Panc1 (cell line): ENCODE measurements around the gene SH3TC1. TPM values are rescaled to one million over a fixed set of nuclear protein-coding genes. Genes with fewer than 3 reads are reported as not detected.

Source experiments
- ATAC-seq: fragments of 200-7000 bp; cut with Tn5 transposase; 2 replicates; pipeline ENCODE4 v1.9.1; 2020; ENCODE audit warnings: mild to moderate bottlenecking, moderate library complexity
- BruUV-seq: library from RNA; stranded (reverse); fragments of 400-500 nt; replicated peaks from 2 replicates; lab custom pipeline; 2021; lab: Mats Ljungman, UMichigan
- CTCF ChIA-PET: fragments of 300-600 bp; sonication (Branson Sonifier 250); formaldehyde crosslinking; loops from one replicate; lab custom pipeline; 2022; ENCODE audit warnings: antibody characterized with exemption; lab: Charles Lee
- POLR2A ChIA-PET: fragments of 300-600 bp; sonication (Branson Sonifier 250); formaldehyde crosslinking; loops from one replicate; lab custom pipeline; 2022; ENCODE audit warnings: antibody characterized with exemption; lab: Charles Lee
- DNase-seq: peaks from one replicate; pipeline ENCODE4 v3.0.0-alpha.2; 2010; ENCODE audit warnings: low read depth, low spot score
- H3K27ac ChIP-seq: 2 replicates; pipeline ENCODE4 v1.5.1; 2011; ENCODE audit warnings: mild to moderate bottlenecking, low read length, inconsistent platforms
- H3K27me3 ChIP-seq: fragments of 200-500 bp; sonication (Bioruptor generic); 2 replicates; pipeline ENCODE4 v1.6.0; 2014; ENCODE audit warnings: low read length, inconsistent platforms; ENCODE audit not compliant: control insufficient read depth, insufficient read depth
- H3K36me3 ChIP-seq: fragments of 200-500 bp; sonication (Bioruptor generic); 2 replicates; pipeline ENCODE4 v1.5.1; 2014; ENCODE audit warnings: inconsistent platforms, mild to moderate bottlenecking, low read length, moderate library complexity; ENCODE audit not compliant: control insufficient read depth, insufficient read depth
- H3K4me1 ChIP-seq: 2 replicates; pipeline ENCODE4 v1.5.1; 2011; ENCODE audit warnings: inconsistent platforms, mild to moderate bottlenecking, low read length, moderate library complexity; ENCODE audit not compliant: control insufficient read depth, insufficient read depth
- H3K4me3 ChIP-seq, 2 experiments: 2 replicates each; pipeline ENCODE4 v1.5.1; 2011 to 2012; ENCODE audit warnings: low read depth in 2 of 2, low read length in 2 of 2, mild to moderate bottlenecking in 2 of 2, inconsistent platforms in 1 of 2, moderate library complexity in 1 of 2
- H3K9me3 ChIP-seq: fragments of 200-500 bp; sonication (Bioruptor generic); 2 replicates; pipeline ENCODE4 v1.5.1; 2014; ENCODE audit warnings: low read depth, mild to moderate bottlenecking, inconsistent platforms, low read length, moderate library complexity; ENCODE audit not compliant: control insufficient read depth, insufficient read depth
- CTCF ChIP-seq: fragments of 450-650 bp; IDR thresholded peaks from 2 replicates; pipeline ENCODE4 v1.5.1; 2017; ENCODE audit warnings: mild to moderate bottlenecking
- POLR2AphosphoS5 ChIP-seq: IDR thresholded peaks from 2 replicates; pipeline ENCODE4 v1.6.1; 2012; ENCODE audit warnings: mild to moderate bottlenecking, low read depth, low read length, moderate library complexity
- REST ChIP-seq, 2 experiments: IDR thresholded peaks; 2 replicates each; pipeline ENCODE4 v1.6.1; 2011 to 2012; ENCODE audit warnings: low read depth in 2 of 2, control low read depth in 1 of 2, low read length in 1 of 2, mild to moderate bottlenecking in 1 of 2, moderate library complexity in 1 of 2; ENCODE audit not compliant: insufficient read depth in 1 of 2
- SIN3A ChIP-seq: IDR thresholded peaks from 2 replicates; pipeline ENCODE4 v1.6.1; 2012; ENCODE audit warnings: low read depth, mild to moderate bottlenecking, low read length, moderate library complexity, borderline replicate concordance; ENCODE audit not compliant: insufficient read depth
- TCF7L2 ChIP-seq: IDR thresholded peaks from 2 replicates; pipeline ENCODE4 v1.6.1; 2011; ENCODE audit warnings: mild to moderate bottlenecking, low read depth, low read length, inconsistent platforms
- in situ Hi-C: cut with HindIII; loops from 2 replicates; pipeline ENCODE4 v1.10.0; 2016; ENCODE audit warnings: low sequenced_read_pairs, low pct_unique_long_range_greater_than_20kb
- intact Hi-C: fragments of 100-400 bp; cut with micrococcal nuclease; formaldehyde crosslinking; loops from one replicate; pipeline ENCODE4 v1.10.0; 2022; ENCODE audit not compliant: unreplicated experiment
- total RNA-seq: library from RNA; stranded (reverse); gene quantifications from one replicate; pipeline ENCODE4 v1.2.1, GENCODE V29; 2021; ENCODE audit not compliant: unreplicated experiment

Gene SH3TC1
- total RNA-seq, 1 experiment from 2014 or later, result 4.5 TPM

GRCh38 chr4:8269535-8270417 lies 70.7 kb downstream of the SH3TC1 start, which contains the start of gene HTRA3:
Gene HTRA3, plus strand, starts transcription at chr4:8269754. Its CDS starts 215 bp downstream, at chr4:8269969.
- intact Hi-C loops, result no loop called here
- Histone ChIP-seq H3K4me1 (no peaks in the 10 kb centered on the region), H3K36me3 (no peaks in the 10 kb centered on the region), H3K9me3 (no peaks in the 10 kb centered on the region), H3K4me3 (peak within 1 kb of the TSS in 1 of 2 experiments; percentile 20; a peak in 3 of 4 replicates), H3K27ac (no peak within 1 kb of the TSS), H3K27me3 (no peaks in the 10 kb centered on the region; the same call in 1 of the 2 replicates)
- DNase-seq, result no peak
- TF ChIP-seq SIN3A, result no peak
- TF ChIP-seq TCF7L2, result no peak
- TF ChIP-seq REST (IDR thresholded peaks at IDR 0.05; ENCODE audit: insufficient read depth in 1 of 2, low read depth in 2 of 2, low read length in 1 of 2), result no peak
- TF ChIP-seq POLR2AphosphoS5, result no peak
- no peak for TF ChIP-seq CTCF
- no TSS peak for BruUV-seq
- POLR2A ChIA-PET, result no interaction called here
- in situ Hi-C loops, result no loop called here
- CTCF ChIA-PET, result no interaction called here
- peak; percentile 63 for ATAC-seq

GRCh38 chr4:8270418-8270771 lies 71.3 kb downstream of the SH3TC1 start:
- no peak for ATAC-seq
- CTCF ChIA-PET, result no interaction called here

More at GRCh38 chr4:8270418-8270771, 71.3 kb downstream of the SH3TC1 start:
- Histone ChIP-seq H3K9me3 (no peaks in the 10 kb centered on the region), H3K27ac (no peak overlapping the region), H3K27me3 (no peaks in the 10 kb centered on the region; the same call in 1 of the 2 replicates), H3K4me3 (no peak overlapping the region), H3K36me3 (no peaks in the 10 kb centered on the region), H3K4me1 (no peaks in the 10 kb centered on the region)
- POLR2A ChIA-PET, result no interaction called here
- intact Hi-C loops (no loop called here), in situ Hi-C loops (no loop called here)
- no peak for TF ChIP-seq SIN3A
- TF ChIP-seq POLR2AphosphoS5, result no peak
- no peak for TF ChIP-seq REST (IDR thresholded peaks at IDR 0.05; ENCODE audit: insufficient read depth in 1 of 2, low read depth in 2 of 2, low read length in 1 of 2)
- TF ChIP-seq CTCF, result no peak
- TF ChIP-seq TCF7L2, result no peak
- DNase-seq, result no peak
- no TSS peak for BruUV-seq
